Large intestine (tissue), 3 donors: Measurements from ENCODE around the gene EIF1AD. TPM values are rescaled to one million over a fixed set of nuclear protein-coding genes. Genes with fewer than 3 reads are reported as not detected.

Source experiments
- DNase-seq, 2 donors: peaks; one replicate each; pipeline versions ENCODE4 v3.0.0 to v3.0.0-alpha.2; 2013
- H3K27ac ChIP-seq: one replicate; pipeline ENCODE4 v1.5.1; 2013; ENCODE audit warnings: low read length
- H3K27me3 ChIP-seq: 2 replicates; pipeline ENCODE4 v1.6.1; 2013; ENCODE audit warnings: low read length; ENCODE audit not compliant: control insufficient read depth, insufficient read depth
- H3K36me3 ChIP-seq: 2 replicates; pipeline ENCODE4 v1.6.1; 2013; ENCODE audit warnings: low read length; ENCODE audit not compliant: control insufficient read depth, insufficient read depth
- H3K4me1 ChIP-seq: one replicate; pipeline ENCODE4 v1.6.1; 2013; ENCODE audit warnings: low read length; ENCODE audit not compliant: control insufficient read depth, insufficient read depth
- H3K4me3 ChIP-seq: one replicate; pipeline ENCODE4 v1.5.1; 2013; ENCODE audit warnings: low read length
- H3K9me3 ChIP-seq: one replicate; pipeline ENCODE4 v1.6.1; 2013; ENCODE audit warnings: mild to moderate bottlenecking, low read depth, low read length, moderate library complexity; ENCODE audit not compliant: control insufficient read depth
- WGBS: methylation state at CpG from one replicate; pipeline ENCODE4 v1.1.5; 2013; ENCODE audit warnings: low lambda C conversion rate; ENCODE audit not compliant: insufficient coverage; 5-methylcytosine and 5-hydroxymethylcytosine counted together
- polyA plus RNA-seq: library from polyadenylated mRNA; unstranded; fragments of 120-200 nt; gene quantifications from one replicate; pipeline ENCODE4 v1.2.1, GENCODE V29; 2013

EIF1AD gene
- polyA plus RNA-seq, 1 donor: 33.5 TPM

- no peak overlapping the region for H3K4me3 ChIP-seq
- H3K9me3 ChIP-seq: no peaks in the 10 kb centered on the region
- H3K27ac ChIP-seq: no peak overlapping the region
- H3K36me3 ChIP-seq: peaks cover 72% of the 10 kb centered on the region
- H3K27me3 ChIP-seq: no peaks in the 10 kb centered on the region
- WGBS: 100% methylated on average over 1 of the region's 15 CpGs
- DNase-seq: no peak
- H3K4me1 ChIP-seq: no peaks in the 10 kb centered on the region
Measured at GRCh38 chr11:65968600-65969482, 33.1 kb downstream of the EIF1AD start.

- 80% methylated on average over 2 of the region's 30 CpGs for WGBS
- Histone ChIP-seq H3K27me3 (no peaks in the 10 kb centered on the region), H3K27ac (no peak overlapping the region), H3K9me3 (no peaks in the 10 kb centered on the region), H3K4me1 (peaks cover 8% of the 10 kb centered on the region), H3K36me3 (peaks cover 70% of the 10 kb centered on the region), H3K4me3 (no peak overlapping the region)
- no peak for DNase-seq
Measured at GRCh38 chr11:65967329-65967934, 34.5 kb downstream of the EIF1AD start.

GRCh38 chr11:65965986-65966762, 35.8 kb downstream of the EIF1AD start:
- peaks cover 69% of the 10 kb centered on the region for H3K36me3 ChIP-seq
- H3K9me3 ChIP-seq: no peaks in the 10 kb centered on the region
- H3K27ac ChIP-seq: no peak overlapping the region
- peaks cover 10% of the 10 kb centered on the region for H3K4me1 ChIP-seq
- H3K4me3 ChIP-seq: no peak overlapping the region
- WGBS: no CpG with 5 or more reads among the region's 36 CpGs
- H3K27me3 ChIP-seq: no peaks in the 10 kb centered on the region
- DNase-seq: no peak

- H3K27ac ChIP-seq: no peak overlapping the region
- peaks cover 62% of the 10 kb centered on the region for H3K36me3 ChIP-seq
- H3K9me3 ChIP-seq: no peaks in the 10 kb centered on the region
- no peaks in the 10 kb centered on the region for H3K27me3 ChIP-seq
- H3K4me1 ChIP-seq: peaks cover 10% of the 10 kb centered on the region
- DNase-seq: no peak
- WGBS: no CpG with 5 or more reads among the region's 10 CpGs
- no peak overlapping the region for H3K4me3 ChIP-seq
Measured at GRCh38 chr11:65964906-65965305, 37.1 kb downstream of the EIF1AD start.

GRCh38 chr11:65962141-65962564, 39.8 kb downstream of the EIF1AD start:
- H3K27ac ChIP-seq: no peak overlapping the region
- no CpG with 5 or more reads among the region's 13 CpGs for WGBS
- H3K36me3 ChIP-seq: peaks cover 36% of the 10 kb centered on the region
- DNase-seq: no peak
- H3K9me3 ChIP-seq: no peaks in the 10 kb centered on the region
- H3K27me3 ChIP-seq: no peaks in the 10 kb centered on the region
- peak overlapping the region; percentile 95 for H3K4me3 ChIP-seq
- H3K4me1 ChIP-seq: peaks cover 10% of the 10 kb centered on the region

- Histone ChIP-seq H3K27ac (peak within 1 kb of the TSS; percentile 97), H3K4me1 (peaks cover 10% of the 10 kb centered on the region), H3K36me3 (peaks cover 29% of the 10 kb centered on the region), H3K27me3 (no peaks in the 10 kb centered on the region), H3K4me3 (peak within 1 kb of the TSS; percentile 95), H3K9me3 (no peaks in the 10 kb centered on the region)
- WGBS: no CpG with 5 or more reads among the region's 97 CpGs
- DNase-seq: peak; percentile 98
Measured at GRCh38 chr11:65961267-65962140, 40.5 kb downstream of the EIF1AD start, which contains the start of gene SART1. Gene SART1 (plus strand): TSS chr11:65961734. CDS start chr11:65961781, 47 bp downstream.

GRCh38 chr11:65960824-65961266, 41.1 kb downstream of the EIF1AD start:
- no peak for DNase-seq
- H3K36me3 ChIP-seq: peaks cover 23% of the 10 kb centered on the region
- peak overlapping the region; percentile 95 for H3K4me3 ChIP-seq
- H3K27ac ChIP-seq: peak overlapping the region; percentile 97
- H3K4me1 ChIP-seq: peaks cover 10% of the 10 kb centered on the region
- H3K9me3 ChIP-seq: no peaks in the 10 kb centered on the region
- WGBS: no CpG with 5 or more reads among the region's 16 CpGs
- H3K27me3 ChIP-seq: no peaks in the 10 kb centered on the region

GRCh38 chr11:65958774-65959420, 43.1 kb downstream of the EIF1AD start:
- DNase-seq: no peak
- peaks cover 3% of the 10 kb centered on the region for H3K36me3 ChIP-seq
- H3K9me3 ChIP-seq: no peaks in the 10 kb centered on the region
- H3K27ac ChIP-seq: no peak overlapping the region
- H3K4me1 ChIP-seq: peaks cover 10% of the 10 kb centered on the region
- no peaks in the 10 kb centered on the region for H3K27me3 ChIP-seq
- H3K4me3 ChIP-seq: no peak overlapping the region
- WGBS: no CpG with 5 or more reads among the region's 17 CpGs

GRCh38 chr11:65958291-65958690, 43.7 kb downstream of the EIF1AD start:
- no peak for DNase-seq
- Histone ChIP-seq H3K4me3 (no peak overlapping the region), H3K4me1 (peaks cover 10% of the 10 kb centered on the region), H3K27ac (no peak overlapping the region), H3K36me3 (no peaks in the 10 kb centered on the region), H3K27me3 (no peaks in the 10 kb centered on the region), H3K9me3 (peaks cover 3% of the 10 kb centered on the region)
- no CpG with 5 or more reads among the region's 4 CpGs for WGBS
